ENCODE results near the gene ORM1. TPM values are rescaled to one million over a fixed set of nuclear protein-coding genes. Genes with fewer than 3 reads are reported as not detected.

ORM1 gene
- total RNA-seq, 1 experiment from 2014 or later = 27.5 TPM

GRCh38 chr9:114285166-114285867 is 37.6 kb upstream of the ORM1 start:
- BruUV-seq (replicated peaks) = no TSS peak
- Mint-ChIP-seq H3K36me3 (ENCODE audit: insufficient read depth, unreplicated experiment) (peaks cover 1% of the 10 kb centered on the region), H3K4me3 (ENCODE audit: unreplicated experiment) (no peak overlapping the region)

GRCh38 chr9:114286146-114286679 is 36.7 kb upstream of the ORM1 start:
- no peak overlapping the region for H3K27ac Mint-ChIP-seq (ENCODE audit: unreplicated experiment)
- no peaks in the 10 kb centered on the region for H3K9me3 ChIP-seq
- no peak for TF ChIP-seq CTCF (IDR thresholded peaks at IDR 0.05; ENCODE audit: insufficient read depth in 1 of 2, low read depth in 1 of 2, low read length in 1 of 2, severe bottlenecking in 1 of 2, unreplicated experiment in 1 of 2)
- ChIA-PET CTCF (no interaction called here), POLR2A (no interaction called here)
- H3K27me3 Mint-ChIP-seq (ENCODE audit: insufficient read depth, unreplicated experiment) = no peaks in the 10 kb centered on the region
- peaks cover 14% of the 10 kb centered on the region for H3K4me1 ChIP-seq
- intact Hi-C loops (cut with micrococcal nuclease; ENCODE audit: unreplicated experiment) = no loop called here
- no TSS peak for BruUV-seq (replicated peaks)
- H3K4me3 ChIP-seq (ENCODE audit: low read depth, low read length) = no peak overlapping the region
- H3K4me3 Mint-ChIP-seq (ENCODE audit: unreplicated experiment) = no peak overlapping the region
- peaks cover 7% of the 10 kb centered on the region for H3K4me1 Mint-ChIP-seq (ENCODE audit: low read depth, unreplicated experiment)
- no peak for DNase-seq
- H3K9me3 Mint-ChIP-seq (ENCODE audit: unreplicated experiment) = no peaks in the 10 kb centered on the region
- peaks cover 10% of the 10 kb centered on the region for H3K36me3 Mint-ChIP-seq (ENCODE audit: insufficient read depth, unreplicated experiment)
- H3K36me3 ChIP-seq (ENCODE audit: control insufficient read depth, insufficient read depth, low read length) = no peaks in the 10 kb centered on the region; the same call in none of the 2 replicates
- no peaks in the 10 kb centered on the region for H3K27me3 ChIP-seq (replicated peaks; ENCODE audit: control insufficient read depth, insufficient read depth, low read length)

More at GRCh38 chr9:114285166-114285867, 37.6 kb upstream of the ORM1 start:
- Mint-ChIP-seq H3K27ac (ENCODE audit: unreplicated experiment) (no peak overlapping the region), H3K4me1 (ENCODE audit: low read depth, unreplicated experiment) (peaks cover 7% of the 10 kb centered on the region), H3K9me3 (ENCODE audit: unreplicated experiment) (no peaks in the 10 kb centered on the region), H3K27me3 (ENCODE audit: insufficient read depth, unreplicated experiment) (no peaks in the 10 kb centered on the region)
- ChIA-PET CTCF (no interaction called here), POLR2A (no interaction called here)
- no peaks in the 10 kb centered on the region for H3K9me3 ChIP-seq
- no peaks in the 10 kb centered on the region; the same call in none of the 2 replicates for H3K36me3 ChIP-seq (ENCODE audit: control insufficient read depth, insufficient read depth, low read length)
- DNase-seq = peak in 1 of 2 experiments; percentile 28
- H3K27me3 ChIP-seq (replicated peaks; ENCODE audit: control insufficient read depth, insufficient read depth, low read length) = no peaks in the 10 kb centered on the region
- intact Hi-C loops (cut with micrococcal nuclease; ENCODE audit: unreplicated experiment) = no loop called here
- no peak for TF ChIP-seq CTCF (IDR thresholded peaks at IDR 0.05; ENCODE audit: insufficient read depth in 1 of 2, low read depth in 1 of 2, low read length in 1 of 2, severe bottlenecking in 1 of 2, unreplicated experiment in 1 of 2)
- no peak overlapping the region for H3K4me3 ChIP-seq (ENCODE audit: low read depth, low read length)
- peaks cover 14% of the 10 kb centered on the region for H3K4me1 ChIP-seq

- Histone ChIP-seq H3K4me1 (peaks cover 14% of the 10 kb centered on the region), H3K4me3 (ENCODE audit: low read depth, low read length) (no peak overlapping the region), H3K36me3 (ENCODE audit: control insufficient read depth, insufficient read depth, low read length) (peaks cover 2% of the 10 kb centered on the region), H3K27me3 (replicated peaks; ENCODE audit: control insufficient read depth, insufficient read depth, low read length) (no peaks in the 10 kb centered on the region), H3K9me3 (no peaks in the 10 kb centered on the region)
- H3K9me3 Mint-ChIP-seq (ENCODE audit: unreplicated experiment) = no peaks in the 10 kb centered on the region
- ChIA-PET CTCF (interaction anchor here (1.2 to 6.5 kb wide), 3 partner anchors 48 to 205 kb away, joined by 4 to 84 read pairs (median 16); no protein-coding TSS in a partner anchor), POLR2A (no interaction called here)
- H3K4me3 Mint-ChIP-seq (ENCODE audit: unreplicated experiment) = no peak overlapping the region
- BruUV-seq (replicated peaks) = no TSS peak
- intact Hi-C loops (cut with micrococcal nuclease; ENCODE audit: unreplicated experiment) = no loop called here
- peaks cover 15% of the 10 kb centered on the region for H3K36me3 Mint-ChIP-seq (ENCODE audit: insufficient read depth, unreplicated experiment)
- H3K4me1 Mint-ChIP-seq (ENCODE audit: low read depth, unreplicated experiment) = peaks cover 7% of the 10 kb centered on the region
- DNase-seq = peak in 1 of 2 experiments; percentile 22
- TF ChIP-seq CTCF (IDR thresholded peaks at IDR 0.05; ENCODE audit: insufficient read depth in 1 of 2, low read depth in 1 of 2, low read length in 1 of 2, severe bottlenecking in 1 of 2, unreplicated experiment in 1 of 2) = no peak
- H3K27me3 Mint-ChIP-seq (ENCODE audit: insufficient read depth, unreplicated experiment) = no peaks in the 10 kb centered on the region
- H3K27ac Mint-ChIP-seq (ENCODE audit: unreplicated experiment) = no peak overlapping the region
Observed at GRCh38 chr9:114287001-114287762, 35.7 kb upstream of the ORM1 start.

Measured in Caco-2 (cell line).